H1 (cell line): ENCODE measurements around the gene SNAI1. TPM values are rescaled to one million over a fixed set of nuclear protein-coding genes. Genes with fewer than 3 reads are reported as not detected.

Experiments used
- CTCF ChIA-PET: fragments of 300-600 bp; sonication (Branson Sonifier 250); formaldehyde crosslinking; loops from one replicate; lab custom pipeline; 2021; ENCODE audit not compliant: partially characterized antibody; lab: Charles Lee
- POLR2A ChIA-PET: fragments of 300-600 bp; sonication (Branson Sonifier 250); formaldehyde crosslinking; loops from one replicate; lab custom pipeline; 2021; ENCODE audit warnings: inconsistent platforms; ENCODE audit not compliant: partially characterized antibody; lab: Charles Lee
- DNase-seq, 2 experiments: peaks; one replicate each; pipeline versions ENCODE4 v3.0.0 to v3.0.0-alpha.2; 2010 to 2022; ENCODE audit warnings: low spot score in 2 of 2, low read depth in 1 of 2, mixed read lengths in 1 of 2
- FAIRE-seq: peaks from 2 replicates; lab custom pipeline; 2011; peaks lifted over from hg19 to GRCh38; lab: Jason Lieb, UNC
- H2AFZ ChIP-seq: 2 replicates; pipeline ENCODE4 v1.8.1; 2012; ENCODE audit warnings: low read length, inconsistent platforms
- H2AK5ac ChIP-seq: 2 replicates; pipeline ENCODE4 v1.6.1; 2013; ENCODE audit warnings: low read depth, low read length
- H2BK120ac ChIP-seq: replicated peaks from 2 replicates; pipeline ENCODE3; 2013; ENCODE audit warnings: low read depth, low read length, inconsistent platforms
- H2BK12ac ChIP-seq: 2 replicates; pipeline ENCODE4 v1.6.1; 2013; ENCODE audit warnings: low read depth, low read length
- H2BK15ac ChIP-seq: 2 replicates; pipeline ENCODE4 v1.6.1; 2013; ENCODE audit warnings: low read length
- H2BK20ac ChIP-seq: 2 replicates; pipeline ENCODE4 v1.6.1; 2013; ENCODE audit warnings: low read length
- H2BK5ac ChIP-seq: 2 replicates; pipeline ENCODE4 v1.6.1; 2013; ENCODE audit warnings: low read depth, low read length
- H3K14ac ChIP-seq: 2 replicates; pipeline ENCODE4 v1.6.1; 2013; ENCODE audit warnings: inconsistent platforms; ENCODE audit not compliant: insufficient read length
- H3K18ac ChIP-seq: 2 replicates; pipeline ENCODE4 v1.6.1; 2013; ENCODE audit warnings: low read length; ENCODE audit errors: extremely low read depth
- H3K23ac ChIP-seq: 2 replicates; pipeline ENCODE4 v1.6.1; 2013; ENCODE audit warnings: inconsistent platforms; ENCODE audit not compliant: insufficient read length
- H3K23me2 ChIP-seq: 2 replicates; pipeline ENCODE4 v1.6.1; 2013; ENCODE audit warnings: low read depth, low read length
- H3K27ac ChIP-seq: 2 replicates; pipeline ENCODE4 v1.6.1; 2011; ENCODE audit warnings: low read depth, low read length, inconsistent platforms
- H3K27me3 ChIP-seq, 4 experiments: replicated peaks in 1 of 4; 1 replicate in 1 of 4; 2 replicates in 3 of 4; pipeline versions ENCODE4 v1.6.1 to v1.8.1; 2011 to 2013; ENCODE audit warnings: low read length in 3 of 4, mild to moderate bottlenecking in 3 of 4, inconsistent platforms in 2 of 4, mixed read lengths in 2 of 4, moderate library complexity in 1 of 4; ENCODE audit not compliant: control insufficient read depth in 3 of 4, insufficient read depth in 3 of 4; ENCODE audit errors: extremely low read depth in 1 of 4
- H3K36me3 ChIP-seq, 4 experiments: 2 replicates each; pipeline versions ENCODE4 v1.6.1 to v1.8.1; 2011 to 2013; ENCODE audit warnings: mild to moderate bottlenecking in 4 of 4, low read length in 3 of 4, moderate library complexity in 2 of 4, control low read depth in 1 of 4, inconsistent platforms in 1 of 4; ENCODE audit not compliant: insufficient read depth in 4 of 4, control insufficient read depth in 2 of 4
- H3K4ac ChIP-seq: replicated peaks from 2 replicates; pipeline ENCODE3; 2013; ENCODE audit warnings: low read length, low read depth, mixed read lengths, inconsistent platforms; ENCODE audit not compliant: insufficient read length
- H3K4me1 ChIP-seq, 4 experiments: replicated peaks in 1 of 4; 1 replicate in 1 of 4; 2 replicates in 3 of 4; pipeline versions ENCODE4 v1.6.1 to v1.8.1; 2011 to 2013; ENCODE audit warnings: low read length in 3 of 4, inconsistent platforms in 2 of 4, mixed read lengths in 1 of 4; ENCODE audit not compliant: insufficient read depth in 4 of 4, control insufficient read depth in 3 of 4
- H3K4me2 ChIP-seq, 2 experiments: 2 replicates each; pipeline versions ENCODE4 v1.6.1 to v1.8.1; 2011 to 2013; ENCODE audit warnings: low read depth in 2 of 2, low read length in 2 of 2, control low read depth in 1 of 2, inconsistent platforms in 1 of 2, mild to moderate bottlenecking in 1 of 2; ENCODE audit not compliant: insufficient read depth in 1 of 2
- H3K4me3 ChIP-seq, 4 experiments: fragments of 200-600, 300-600 bp in 1 of 4; sonication (generic), shearing (Covaris generic), sonication (Bioruptor Twin) in 1 of 4; 2 replicates each; pipeline versions ENCODE4 v1.5.1 to v1.8.1; 2011 to 2016; ENCODE audit warnings: low read length in 4 of 4, low read depth in 3 of 4, control low read depth in 2 of 4, inconsistent platforms in 2 of 4, mild to moderate bottlenecking in 2 of 4, mixed read lengths in 1 of 4, moderate library complexity in 1 of 4; ENCODE audit not compliant: insufficient read depth in 2 of 4; ENCODE audit errors: extremely low read depth in 1 of 4
- H3K56ac ChIP-seq: replicated peaks from 2 replicates; pipeline ENCODE3; 2013; ENCODE audit warnings: low read depth, mild to moderate bottlenecking, mixed read lengths, low read length, inconsistent platforms; ENCODE audit not compliant: insufficient read length
- H3K79me1 ChIP-seq: 2 replicates; pipeline ENCODE4 v1.6.1; 2013; ENCODE audit warnings: low read depth, low read length, control low read depth
- H3K79me2 ChIP-seq, 2 experiments: 2 replicates each; pipeline versions ENCODE4 v1.6.1 to v1.8.1; 2012 to 2013; ENCODE audit warnings: low read length in 2 of 2, mild to moderate bottlenecking in 2 of 2, inconsistent platforms in 1 of 2; ENCODE audit not compliant: insufficient read depth in 2 of 2, control insufficient read depth in 1 of 2
- H3K9ac ChIP-seq, 4 experiments: replicated peaks in 1 of 4; 1 replicate in 1 of 4; 2 replicates in 3 of 4; pipeline versions ENCODE4 v1.6.1 to v1.8.1; 2011 to 2013; ENCODE audit warnings: low read depth in 3 of 4, low read length in 3 of 4, control low read depth in 2 of 4, mild to moderate bottlenecking in 2 of 4, moderate library complexity in 2 of 4, inconsistent platforms in 1 of 4; ENCODE audit errors: extremely low read depth in 1 of 4
- H3K9me3 ChIP-seq, 2 experiments: 2 replicates each; pipeline versions ENCODE4 v1.6.1 to v1.8.1; 2012 to 2013; ENCODE audit warnings: mild to moderate bottlenecking in 2 of 2, moderate library complexity in 2 of 2, control low read depth in 1 of 2, inconsistent platforms in 1 of 2, low read depth in 1 of 2, low read length in 1 of 2, mixed read lengths in 1 of 2; ENCODE audit not compliant: insufficient read depth in 2 of 2
- H4K20me1 ChIP-seq, 2 experiments: replicated peaks in 1 of 2; 2 replicates each; pipeline versions ENCODE3 to v1.8.1; 2011 to 2013; ENCODE audit warnings: inconsistent platforms in 2 of 2, low read length in 2 of 2, mild to moderate bottlenecking in 1 of 2; ENCODE audit not compliant: insufficient read depth in 2 of 2, control insufficient read depth in 1 of 2
- H4K5ac ChIP-seq: 2 replicates; pipeline ENCODE4 v1.6.1; 2013; ENCODE audit warnings: low read length, low read depth, mixed read lengths, inconsistent platforms; ENCODE audit not compliant: insufficient read length
- H4K8ac ChIP-seq: 2 replicates; pipeline ENCODE4 v1.8.0; 2013; ENCODE audit warnings: mild to moderate bottlenecking, moderate library complexity, low read length, inconsistent platforms; ENCODE audit not compliant: insufficient read depth; ENCODE audit errors: extremely low read depth
- H4K91ac ChIP-seq: replicated peaks from 2 replicates; pipeline ENCODE3; 2013; ENCODE audit warnings: low read length, mixed read lengths, inconsistent platforms; ENCODE audit not compliant: insufficient read length
- CBX5 ChIP-seq: fragments of 300-800, 300-1000 bp; sonication (generic); IDR thresholded peaks from 2 replicates; pipeline ENCODE4 v1.7.1; 2016; ENCODE audit warnings: antibody characterized with exemption, low read length, low read depth
- CEBPB ChIP-seq: IDR thresholded peaks from 2 replicates; pipeline ENCODE4 v1.6.1; 2012; ENCODE audit warnings: low read depth, low read length
- E2F6 ChIP-seq: IDR thresholded peaks from 2 replicates; pipeline ENCODE4 v1.6.1; 2012; ENCODE audit warnings: inconsistent platforms
- EZH2 ChIP-seq: fragments of 200-600 bp; sonication (generic); IDR thresholded peaks from 2 replicates; pipeline ENCODE4 v1.7.1; 2012; ENCODE audit warnings: low read depth, mild to moderate bottlenecking, moderate library complexity, low read length, inconsistent platforms; ENCODE audit not compliant: severe bottlenecking
- HDAC2 ChIP-seq, 2 experiments: fragments of 300-600 bp in 1 of 2; sonication (generic) in 1 of 2; IDR thresholded peaks; 2 replicates each; pipeline ENCODE4 v1.6.1; 2011 to 2012; ENCODE audit warnings: low read depth in 2 of 2, low read length in 2 of 2, mild to moderate bottlenecking in 2 of 2, moderate library complexity in 2 of 2, borderline replicate concordance in 1 of 2, inconsistent platforms in 1 of 2
- NRF1 ChIP-seq: IDR thresholded peaks from 2 replicates; pipeline ENCODE4 v1.6.1; 2011; ENCODE audit warnings: mild to moderate bottlenecking, low read depth, low read length, improper control_type of control experiment
- RBBP5 ChIP-seq: IDR thresholded peaks from 2 replicates; pipeline ENCODE4 v1.7.1; 2012; ENCODE audit warnings: low read depth, mild to moderate bottlenecking, inconsistent platforms, low read length, moderate library complexity, borderline replicate concordance
- SP1 ChIP-seq: IDR thresholded peaks from 2 replicates; pipeline ENCODE4 v1.6.1; 2011; ENCODE audit warnings: low read depth, low read length
- SUZ12 ChIP-seq: fragments of 200-600 bp; sonication (generic); IDR thresholded peaks from 2 replicates; pipeline ENCODE4 v1.6.1; 2012; ENCODE audit warnings: mild to moderate bottlenecking, inconsistent platforms, low read length, moderate library complexity, mixed read lengths
- WGBS, 2 experiments: shearing (Covaris generic) in 1 of 2; methylation state at CpG; one replicate each; pipeline versions ENCODE4 v1.1.6 to v1.1.7; 2013 to 2015; ENCODE audit warnings: low lambda C conversion rate in 2 of 2, mixed read lengths in 2 of 2, inconsistent platforms in 1 of 2, low coverage in 1 of 2, missing lambda C conversion rate in 1 of 2; ENCODE audit not compliant: insufficient replicate concordance in 2 of 2, insufficient coverage in 1 of 2, insufficient read length in 1 of 2; ENCODE audit errors: extremely low coverage in 1 of 2, missing lambda C conversion rate in 1 of 2; 5-methylcytosine and 5-hydroxymethylcytosine counted together
- polyA plus RNA-seq, 7 experiments: library from polyadenylated mRNA; depleted of rRNA in 3 of 7; stranded (reverse) in 5 of 7; unstranded in 2 of 7; fragments of >200 nt in 5 of 7; fragments of 200-250 nt in 2 of 7; gene quantifications; 1 replicate in 5 of 7; 2 replicates in 1 of 7; 4 replicates in 1 of 7; pipeline versions ENCODE4 v1.2.1 to v1.2.3, GENCODE V29; 2011 to 2013; ENCODE audit warnings: missing spikeins in 2 of 7, mixed read lengths in 2 of 7
- total RNA-seq: library from RNA; stranded (reverse); fragmentation: NEBNext Ultra II Directional; extraction: Animal tissue kit (Norgen Biotek cat#: 25700); gene quantifications from 2 replicates; pipeline ENCODE4 v1.2.1, GENCODE V29; 2021

The SNAI1 gene
- total and polyA plus RNA-seq, 2 of the 8 experiments (the other 6 are each of a cell fraction or from before 2014, with no cell fraction given), result 6.5 to 8.0 TPM

GRCh38 chr20:50027611-50028105 lies 44.9 kb downstream of the SNAI1 start:
- Histone ChIP-seq H2BK120ac (no peak overlapping the region), H2BK12ac (no peak overlapping the region), H4K5ac (no peak overlapping the region), H3K4me3 (no peak overlapping the region), H4K20me1 (no peaks in the 10 kb centered on the region), H3K27ac (no peak overlapping the region), H3K27me3 (no peaks in the 10 kb centered on the region), H3K14ac (no peak overlapping the region), H3K56ac (no peak overlapping the region), H2AK5ac (no peak overlapping the region), H2BK20ac (no peak overlapping the region), H3K4ac (no peak overlapping the region), H3K9me3 (no peaks in the 10 kb centered on the region), H3K4me1 (peaks cover 0 to 3% (median 0%) of the 10 kb centered on the region in 4 experiments; a peak in 2 of 7 replicates), H3K36me3 (no peaks in the 10 kb centered on the region), H2BK15ac (no peak overlapping the region), H2AFZ (no peak overlapping the region), H4K8ac (no peak overlapping the region), H2BK5ac (no peak overlapping the region), H4K91ac (no peak overlapping the region), H3K23ac (no peak overlapping the region), H3K23me2 (0 out of 2 replicates have a peak, but pooled peaks cover 1% of the 10 kb centered on the region), H3K79me2 (no peaks in the 10 kb centered on the region), H3K4me2 (no peak overlapping the region), H3K79me1 (no peaks in the 10 kb centered on the region), H3K9ac (no peak overlapping the region), H3K18ac (no peak overlapping the region)
- DNase-seq, result no peak
- TF ChIP-seq CEBPB, result no peak
- TF ChIP-seq HDAC2 (IDR thresholded peaks at IDR 0.05; ENCODE audit: borderline replicate concordance in 1 of 2, low read depth in 2 of 2, low read length in 2 of 2), result no peak
- no peak for TF ChIP-seq RBBP5
- no peak for TF ChIP-seq CBX5
- TF ChIP-seq SP1, result no peak
- TF ChIP-seq EZH2, result no peak
- TF ChIP-seq NRF1, result no peak
- TF ChIP-seq E2F6, result no peak
- no peak for TF ChIP-seq SUZ12
- no peak for FAIRE-seq
- POLR2A ChIA-PET, result interaction anchor here (0.6 to 2.4 kb wide), 4 partner anchors 15 to 100 kb away, joined by 3 to 9 read pairs (median 4); no protein-coding TSS in a partner anchor
- CTCF ChIA-PET, result interaction anchor here (0.9 to 1.4 kb wide), 5 partner anchors 13 to 238 kb away, joined by 3 to 6 read pairs (median 3); no protein-coding TSS in a partner anchor
- 81% methylated on average over 8 of the region's 12 CpGs; no CpG with 5 or more reads in 1 of the 2 experiments for WGBS, 2 experiments
